GM12864 (cell line): ENCODE measurements around the gene ETV4.
A peak's percentile ranks its signal among the peaks of the same experiment; 100 is the strongest.

Experiments used
- DNase-seq: peaks from one replicate; pipeline ENCODE4 v3.0.0-alpha.2; 2011; ENCODE audit warnings: low read depth
- H3K4me3 ChIP-seq: 2 replicates; pipeline ENCODE4 v1.5.1; 2011; ENCODE audit warnings: mild to moderate bottlenecking, low read depth, low read length, control low read depth
- TF ChIP-seq, protein P1 (sequence below): IDR thresholded peaks from 2 replicates; pipeline ENCODE4 v1.5.1; 2011; ENCODE audit warnings: low read depth, mild to moderate bottlenecking, moderate library complexity, low read length, control low read depth, inconsistent platforms; ENCODE audit errors: missing control alignments

The ETV4 gene

GRCh38 chr17:43552229-43552837, 6.2 kb upstream of the ETV4 start:
- no peak overlapping the region for H3K4me3 ChIP-seq
- DNase-seq: no peak
- TF ChIP-seq, protein P1, sequence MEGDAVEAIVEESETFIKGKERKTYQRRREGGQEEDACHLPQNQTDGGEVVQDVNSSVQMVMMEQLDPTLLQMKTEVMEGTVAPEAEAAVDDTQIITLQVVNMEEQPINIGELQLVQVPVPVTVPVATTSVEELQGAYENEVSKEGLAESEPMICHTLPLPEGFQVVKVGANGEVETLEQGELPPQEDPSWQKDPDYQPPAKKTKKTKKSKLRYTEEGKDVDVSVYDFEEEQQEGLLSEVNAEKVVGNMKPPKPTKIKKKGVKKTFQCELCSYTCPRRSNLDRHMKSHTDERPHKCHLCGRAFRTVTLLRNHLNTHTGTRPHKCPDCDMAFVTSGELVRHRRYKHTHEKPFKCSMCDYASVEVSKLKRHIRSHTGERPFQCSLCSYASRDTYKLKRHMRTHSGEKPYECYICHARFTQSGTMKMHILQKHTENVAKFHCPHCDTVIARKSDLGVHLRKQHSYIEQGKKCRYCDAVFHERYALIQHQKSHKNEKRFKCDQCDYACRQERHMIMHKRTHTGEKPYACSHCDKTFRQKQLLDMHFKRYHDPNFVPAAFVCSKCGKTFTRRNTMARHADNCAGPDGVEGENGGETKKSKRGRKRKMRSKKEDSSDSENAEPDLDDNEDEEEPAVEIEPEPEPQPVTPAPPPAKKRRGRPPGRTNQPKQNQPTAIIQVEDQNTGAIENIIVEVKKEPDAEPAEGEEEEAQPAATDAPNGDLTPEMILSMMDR: no peak

- TF ChIP-seq, protein P1: no peak
- H3K4me3 ChIP-seq: no peak overlapping the region
- no peak for DNase-seq
Measured at GRCh38 chr17:43550754-43551153, 4.6 kb upstream of the ETV4 start.

DNA sequence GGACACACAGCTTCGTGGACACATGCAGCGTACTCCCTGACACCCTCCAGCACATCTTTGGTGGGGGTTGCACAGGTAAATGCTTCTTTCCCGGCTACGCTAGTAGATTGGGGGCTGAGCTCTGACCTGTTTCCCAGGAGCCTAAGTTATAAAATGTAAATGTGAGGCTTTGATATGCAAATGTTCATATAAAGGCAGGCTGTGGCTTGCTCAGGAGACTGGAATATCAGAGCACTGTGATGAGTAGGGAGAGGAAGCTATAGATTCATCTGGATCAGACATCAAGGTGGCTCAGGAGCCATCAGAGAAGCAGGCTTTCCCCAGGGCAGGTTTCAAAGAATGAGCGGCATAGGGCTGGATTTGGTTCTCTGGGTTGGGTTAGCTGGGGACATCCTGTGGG, 3.4 kb upstream of the ETV4 start:
- no peak for DNase-seq
- TF ChIP-seq, protein P1: no peak
- no peak overlapping the region for H3K4me3 ChIP-seq

- TF ChIP-seq, protein P1: no peak
Measured at GRCh38 chr17:43548689-43549379, 2.7 kb upstream of the ETV4 start.

DNA sequence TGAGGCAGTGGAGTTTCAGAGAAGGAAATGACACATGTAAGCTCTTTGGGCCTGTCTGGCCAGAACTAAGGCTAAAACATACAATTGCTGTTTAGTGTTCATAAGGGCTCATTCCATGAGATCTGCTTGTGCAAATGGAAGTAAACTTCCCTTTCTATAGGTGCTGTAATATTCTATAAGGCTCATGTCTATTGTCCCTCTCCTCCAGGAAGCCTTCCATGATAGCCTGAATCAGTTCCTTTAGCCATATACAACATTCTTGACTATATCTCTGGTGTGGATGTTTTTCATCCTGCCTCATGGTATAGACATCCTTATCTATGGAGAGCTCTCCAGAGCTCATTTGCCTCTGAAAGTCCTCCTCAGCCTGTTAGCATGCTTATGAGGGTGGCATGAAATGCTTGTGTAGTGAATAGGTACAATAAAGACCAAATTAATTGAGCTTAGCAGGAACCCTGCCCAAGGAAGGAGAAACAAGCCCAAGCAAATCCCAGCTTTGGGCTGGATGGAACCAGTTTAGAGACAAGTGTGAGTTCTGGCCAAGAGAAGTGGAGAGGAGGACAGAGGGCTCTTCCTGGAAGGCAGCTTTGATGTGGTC, 1.6 kb upstream of the ETV4 start:
- TF ChIP-seq, protein P1: no peak
- no peak for DNase-seq
- H3K4me3 ChIP-seq: no peak overlapping the region

More at GRCh38 chr17:43548689-43549379, 2.7 kb upstream of the ETV4 start:
- no peak for DNase-seq
- H3K4me3 ChIP-seq: no peak overlapping the region

DNA sequence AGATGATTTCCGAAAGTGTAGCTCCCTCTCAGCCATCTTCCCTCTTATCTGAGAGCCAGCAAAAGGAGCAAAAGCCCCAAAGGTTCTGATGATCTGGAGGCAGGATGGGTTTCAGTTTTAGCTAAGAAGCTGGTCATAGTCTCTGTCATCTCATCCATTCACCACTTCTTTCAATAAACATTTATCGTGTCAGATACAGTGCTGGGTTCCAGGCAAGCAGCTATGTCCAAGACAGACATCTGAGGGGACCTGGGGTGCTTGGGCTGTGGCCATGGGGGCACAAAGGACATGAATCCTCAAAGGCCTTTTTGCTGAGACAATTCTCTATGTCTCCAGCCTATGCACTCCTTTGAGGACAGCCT, 1.0 kb upstream of the ETV4 start:
- H3K4me3 ChIP-seq: no peak overlapping the region
- TF ChIP-seq, protein P1: no peak
- no peak for DNase-seq

GRCh38 chr17:43545383-43545632, 832 bp downstream of the ETV4 start:
- peak overlapping the region; percentile 63 for H3K4me3 ChIP-seq
- no peak for DNase-seq
- TF ChIP-seq, protein P1: no peak
